Astrocyte of the spinal cord (primary cell): ENCODE results near the gene ZNF582.

ENCODE experiments used
- DNase-seq: peaks from one replicate; pipeline ENCODE4 v3.0.0; 2011; ENCODE audit warnings: low read depth, low spot score
- H3K4me3 ChIP-seq: 2 replicates; pipeline ENCODE4 v1.5.1; 2011; ENCODE audit warnings: low read depth, mild to moderate bottlenecking, low read length, moderate library complexity
- CTCF ChIP-seq: IDR thresholded peaks from 2 replicates; pipeline ENCODE4 v1.5.1; 2012; ENCODE audit warnings: low read depth, mild to moderate bottlenecking, low read length, inconsistent platforms
- in situ Hi-C: cut with HindIII; loops from 2 replicates; pipeline ENCODE4 v1.10.0; 2017; ENCODE audit warnings: low sequenced_read_pairs

ZNF582 gene

GRCh38 chr19:56372281-56372680, 21.1 kb downstream of the ZNF582 start:
- no peak overlapping the region for H3K4me3 ChIP-seq
- in situ Hi-C loops, result no loop called here
- no peak for DNase-seq
- TF ChIP-seq CTCF, result no peak

GRCh38 chr19:56369886-56370676, 23.3 kb downstream of the ZNF582 start:
- in situ Hi-C loops, result no loop called here
- TF ChIP-seq CTCF, result no peak
- DNase-seq, result no peak
- no peak overlapping the region for H3K4me3 ChIP-seq

- in situ Hi-C loops, result no loop called here
- H3K4me3 ChIP-seq, result peak overlapping the region; percentile 74
- peak; percentile 97 for DNase-seq
- no peak for TF ChIP-seq CTCF
Observed at GRCh38 chr19:56367829-56368711, 25.3 kb downstream of the ZNF582 start.

GRCh38 chr19:56360841-56361240, 32.5 kb downstream of the ZNF582 start:
- in situ Hi-C loops, result no loop called here

GRCh38 chr19:56356944-56357343, 36.4 kb downstream of the ZNF582 start:
- H3K4me3 ChIP-seq, result no peak overlapping the region
- in situ Hi-C loops, result no loop called here
- DNase-seq, result no peak
- no peak for TF ChIP-seq CTCF

More at GRCh38 chr19:56360841-56361240, 32.5 kb downstream of the ZNF582 start:
- no peak for TF ChIP-seq CTCF
- no peak for DNase-seq
- H3K4me3 ChIP-seq, result no peak overlapping the region

- no peak for DNase-seq
- no peak for TF ChIP-seq CTCF
- in situ Hi-C loops, result no loop called here
- no peak overlapping the region for H3K4me3 ChIP-seq
Observed at GRCh38 chr19:56355517-56355916, 37.8 kb downstream of the ZNF582 start.
